Measurements from ENCODE around the gene ADA. TPM values are rescaled to one million over a fixed set of nuclear protein-coding genes. Genes with fewer than 3 reads are reported as not detected.

The ADA gene
- total RNA-seq, 3 donors from 2014 or later: 8.8 to 13.5 (median 12.5) TPM

Other genes starting within 250 kb of the ADA start
- gene TTPAL, start 175.8 kb downstream of the ADA start, total RNA-seq: 10 to 100 TPM; 24.3 to 25.3 (median 25.3) TPM
- gene SERINC3, start 129.6 kb downstream of the ADA start, total RNA-seq: 10 to 100 TPM; 34.6 to 44.1 (median 37.9) TPM
- gene PKIG, start 69.1 kb downstream of the ADA start, total RNA-seq: 1 to 10 TPM; 2.1 to 3.5 (median 2.8) TPM
- under 1 TPM in 1 of 3 donors, not detected in 2; 0.15 TPM for gene CCN5, start 63.7 kb upstream of the ADA start, total RNA-seq
- 1 to 10 TPM in 2 of 3 donors, under 1 TPM in 1; 0.96 to 1.6 (median 1.1) TPM for gene KCNK15, start 94.2 kb upstream of the ADA start, total RNA-seq
- gene RIMS4, start 158.8 kb upstream of the ADA start, total RNA-seq: under 1 TPM in 2 of 3 donors, not detected in 1; 0.03 to 0.15 TPM
- gene YWHAB, start 234.0 kb upstream of the ADA start, total RNA-seq: 100 to 1,000 TPM; 278 to 293 (median 280) TPM